Stimulated activated CD8-positive, alpha-beta memory T cell treated with anti-CD3 and anti-CD28 coated beads, Interleukin-12 subunit alpha, Interleukin-12 subunit beta, amount 100 ng/mL, for 1 hour (primary cell): ENCODE data around the gene TTLL12.
"Not testable (repeated sequence)": the region's sequence is repeated elsewhere in the genome, so short reads cannot be mapped to it uniquely, and the experiment has no call there.

Experiments used
- DNase-seq: peaks from one replicate; pipeline ENCODE4 v3.0.0-alpha.2; 2020; ENCODE audit warnings: low read depth

TTLL12 gene

DNA sequence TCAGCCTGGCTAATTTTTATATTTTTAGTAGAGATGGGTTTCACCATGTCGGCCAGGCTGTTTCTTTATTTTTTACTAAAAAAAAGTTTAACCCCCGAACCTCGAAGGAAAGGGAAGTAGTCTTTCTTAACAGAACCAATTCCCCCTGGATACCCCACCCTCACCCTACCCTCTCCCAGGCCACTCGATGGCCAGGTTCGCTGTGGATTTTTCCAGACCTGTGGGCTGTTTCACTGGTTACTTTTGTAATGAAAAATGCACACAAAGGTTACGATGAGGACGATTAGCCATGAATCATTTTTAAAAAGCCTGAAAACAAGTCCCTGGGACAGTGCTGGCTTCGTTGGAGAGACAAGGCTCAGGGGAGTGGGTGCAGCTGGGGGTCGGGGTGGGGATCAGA, 33.0 kb downstream of the TTLL12 start:
- no peak for DNase-seq

DNA sequence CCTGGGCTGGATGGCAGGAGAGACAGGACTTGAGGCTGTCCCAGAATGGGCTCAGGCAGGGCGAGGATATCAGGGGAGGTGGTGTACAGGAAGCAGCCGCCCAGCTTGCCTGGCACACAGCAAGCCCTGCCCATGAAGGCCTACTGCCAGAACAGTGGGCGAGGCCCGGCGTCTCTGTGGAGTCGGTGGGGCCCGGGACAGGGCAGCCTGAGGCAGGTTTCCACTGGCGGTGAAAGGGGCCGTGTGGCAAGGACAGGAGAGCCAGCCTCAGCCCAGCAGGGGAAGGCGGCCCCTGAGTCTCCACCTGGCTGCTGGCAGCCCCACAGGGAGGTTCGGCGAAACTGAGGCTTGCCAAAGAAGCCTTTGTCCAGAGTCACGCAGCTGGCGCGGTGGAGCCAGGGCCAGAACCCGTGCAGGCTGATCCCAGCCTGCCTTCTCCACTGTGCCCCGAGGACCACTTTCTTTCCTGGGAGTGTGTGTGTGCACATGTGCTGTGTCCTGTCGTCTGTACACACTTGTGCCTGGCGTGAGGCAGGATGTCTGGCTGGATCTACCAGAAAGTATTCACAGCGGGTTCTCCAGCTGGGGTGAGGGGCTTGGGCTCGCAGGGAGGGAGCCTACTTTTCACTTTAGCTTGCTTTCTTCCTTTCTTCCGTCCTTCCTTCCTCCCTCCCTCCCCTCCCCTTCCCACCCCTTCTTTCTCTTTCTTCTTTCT, 34.4 kb downstream of the TTLL12 start:
- peak; percentile 35 for DNase-seq

DNA sequence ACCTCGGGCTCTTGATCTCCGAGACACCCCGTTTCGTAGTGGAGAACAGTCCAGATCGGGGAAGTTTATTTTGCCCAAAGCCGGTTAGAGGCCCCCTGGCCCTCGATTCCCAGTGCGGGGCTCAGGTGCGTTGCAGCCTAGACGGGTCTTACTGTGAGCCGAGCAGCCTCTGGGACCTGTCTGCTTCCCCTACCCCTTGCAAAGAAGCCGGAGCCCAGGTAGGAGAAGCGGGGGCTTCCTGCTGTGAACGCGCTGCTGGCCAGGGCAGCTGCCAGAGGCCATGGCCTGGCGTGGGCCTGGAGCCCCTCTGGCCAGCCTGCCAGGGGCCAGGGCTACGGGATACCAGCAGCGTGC, 35.0 kb downstream of the TTLL12 start:
- DNase-seq: no peak

DNA sequence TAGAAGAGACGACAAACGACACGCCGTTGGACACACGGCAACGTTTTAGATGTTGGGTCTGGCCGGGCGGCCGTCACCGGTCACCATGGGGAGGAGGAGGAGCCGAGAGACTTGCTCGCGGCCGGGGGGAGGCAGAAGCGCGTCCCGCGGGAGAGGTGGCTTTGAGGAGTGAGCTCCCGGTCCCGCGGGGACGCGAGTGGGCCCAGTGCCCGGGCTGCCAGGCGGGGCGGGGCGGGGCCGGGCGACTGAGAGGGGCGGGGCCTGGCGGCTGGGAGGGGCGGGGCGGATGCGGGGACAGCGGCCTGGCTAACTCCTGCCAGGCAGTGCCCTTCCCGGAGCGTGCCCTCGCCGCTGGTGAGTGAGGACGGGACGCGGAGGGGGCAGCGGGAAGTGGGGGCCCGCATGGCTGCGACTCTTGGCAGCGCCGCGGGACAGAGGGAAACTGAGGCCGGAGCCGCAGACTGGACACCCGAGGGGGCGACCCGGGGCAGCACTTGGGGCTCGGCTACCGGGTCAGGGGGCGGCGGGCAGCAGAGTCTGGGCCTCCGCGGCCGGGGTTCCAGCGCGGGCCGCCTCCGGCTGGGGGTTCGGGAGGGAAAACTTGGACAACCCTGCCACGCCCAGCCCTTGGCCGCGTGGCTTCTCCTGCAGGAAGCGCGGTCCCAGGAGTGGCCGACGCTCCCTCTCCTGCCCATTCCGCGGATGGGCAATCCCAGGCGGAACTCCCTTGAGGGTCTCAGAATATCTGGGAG, 35.5 kb downstream of the TTLL12 start, which contains the start of gene TSPO:
TSPO (plus strand) TSS at position 309 of the 752 bp plus-strand sequence. CDS start 7,680 bp downstream, outside the sequence.
- peak; percentile 36 for DNase-seq

DNA sequence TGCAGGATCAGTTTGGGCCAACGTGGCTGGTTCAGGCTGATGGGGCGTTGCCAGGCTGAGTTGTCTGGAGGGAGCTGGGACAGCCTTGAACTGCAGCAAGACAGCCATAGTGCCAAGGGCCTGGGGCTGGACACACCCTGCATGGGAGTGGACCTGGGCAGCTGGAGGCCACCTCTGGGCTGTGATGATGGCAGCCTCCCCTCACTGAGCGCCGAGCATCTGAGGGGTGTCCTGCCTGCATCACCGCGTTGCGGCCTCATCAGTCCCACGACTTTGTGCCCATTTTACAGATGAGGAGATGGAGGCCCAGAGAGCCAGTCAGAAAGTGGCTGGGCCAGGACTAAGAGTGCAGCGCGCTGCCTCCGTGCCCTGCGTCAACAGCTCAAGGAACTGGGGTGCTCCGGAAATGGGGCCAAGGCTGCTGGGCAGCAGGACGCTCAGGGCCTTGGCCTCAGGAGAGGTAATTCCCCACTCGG, 36.2 kb downstream of the TTLL12 start:
- no peak for DNase-seq

DNA sequence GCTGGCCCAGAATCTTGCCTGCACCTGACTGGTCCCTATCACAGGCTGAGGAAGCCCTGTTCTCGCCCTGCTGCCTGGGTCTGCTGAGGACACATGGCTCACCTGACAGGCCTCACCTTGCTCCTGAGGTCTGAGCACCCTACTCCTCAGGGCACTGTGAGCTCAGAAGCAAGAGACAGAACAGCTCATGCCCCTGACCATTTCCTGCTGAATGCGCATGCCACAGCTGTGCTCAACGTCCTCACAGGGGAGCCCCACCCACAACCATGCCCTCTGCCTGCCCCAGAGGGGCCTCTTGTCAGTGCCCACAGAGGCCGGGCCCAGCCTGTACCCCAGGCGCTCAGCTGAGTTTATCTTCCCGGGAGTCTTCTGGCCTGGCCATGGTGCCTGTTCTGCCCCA, 38.4 kb downstream of the TTLL12 start:
- no peak for DNase-seq

DNA sequence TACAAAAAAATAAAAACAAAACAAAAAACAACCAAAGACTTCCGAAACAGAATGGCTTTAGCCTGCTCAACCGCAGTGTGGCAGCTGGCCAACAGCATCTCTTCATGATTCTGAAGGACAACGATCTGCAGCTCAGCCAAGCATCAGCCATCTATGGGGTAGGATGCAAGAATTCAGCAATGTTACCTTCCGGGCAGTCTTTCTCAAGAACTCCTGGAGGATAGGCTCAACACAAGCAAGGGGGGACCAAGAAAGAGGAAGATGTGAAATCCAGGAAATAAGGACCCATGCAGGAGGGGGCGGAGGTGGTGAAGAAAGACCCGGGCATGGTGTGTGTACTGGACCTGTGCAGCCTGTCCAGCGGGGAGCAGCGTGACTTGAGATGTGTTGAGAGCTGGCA, 39.1 kb downstream of the TTLL12 start:
- DNase-seq: no peak

DNA sequence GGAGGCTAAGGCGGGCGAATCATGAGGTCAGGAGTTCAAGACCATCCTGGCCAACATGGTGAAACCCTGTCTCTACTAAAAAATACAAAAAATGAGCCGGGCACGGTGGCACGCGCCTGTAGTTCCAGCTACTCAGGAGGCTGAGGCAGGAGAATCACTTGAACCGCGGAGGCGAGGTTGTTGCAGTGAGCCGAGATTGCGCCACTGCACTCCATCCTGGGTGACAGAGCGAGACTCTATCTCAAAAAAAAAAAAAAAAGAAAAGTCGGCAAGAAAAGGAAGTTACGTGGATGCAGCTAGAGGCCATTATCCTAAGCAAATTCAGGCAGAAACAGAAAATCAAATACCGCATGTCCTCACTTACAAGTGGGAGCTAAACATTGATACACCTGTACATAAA, 40.6 kb downstream of the TTLL12 start:
- not testable (repeated sequence) for DNase-seq

DNA sequence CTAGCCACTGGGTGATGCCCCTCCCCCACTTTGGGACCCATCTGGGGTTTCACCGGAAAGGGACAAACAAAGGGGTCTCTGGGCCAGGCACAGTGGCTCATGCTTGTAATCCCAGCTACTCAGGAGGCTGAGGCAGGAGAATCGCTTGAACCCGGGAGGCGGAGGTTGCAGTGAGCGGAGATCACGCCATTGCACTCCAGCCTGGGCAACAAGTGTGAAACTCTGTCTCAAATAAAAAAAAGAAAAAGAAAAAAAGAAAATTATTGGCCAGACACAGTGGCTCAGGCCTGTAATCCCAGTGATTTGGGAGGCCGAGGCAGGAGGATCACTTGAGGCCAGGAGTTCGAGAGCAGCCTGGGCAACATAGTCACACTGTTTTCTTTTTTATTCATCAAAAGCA, 41.6 kb downstream of the TTLL12 start:
- not testable (repeated sequence) for DNase-seq

DNA sequence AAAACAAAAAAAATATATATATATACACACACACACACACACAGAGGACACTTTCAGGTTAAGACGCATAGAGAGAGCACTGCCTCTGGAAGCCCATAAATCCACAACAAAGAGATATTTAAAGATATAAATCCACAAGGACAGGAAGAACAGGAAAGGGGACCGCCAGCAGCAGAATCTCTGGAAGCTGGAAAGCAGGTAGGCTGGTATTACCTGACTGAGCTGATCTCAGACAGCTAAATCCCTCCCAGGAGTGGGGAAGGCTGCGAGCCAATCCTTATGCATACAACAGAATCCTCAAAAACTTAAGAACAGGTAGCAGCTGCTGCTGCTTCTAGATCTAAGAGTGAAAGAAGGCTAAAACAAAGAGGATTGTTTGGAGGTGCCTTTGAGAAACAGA, 42.0 kb downstream of the TTLL12 start:
- no peak for DNase-seq

DNA sequence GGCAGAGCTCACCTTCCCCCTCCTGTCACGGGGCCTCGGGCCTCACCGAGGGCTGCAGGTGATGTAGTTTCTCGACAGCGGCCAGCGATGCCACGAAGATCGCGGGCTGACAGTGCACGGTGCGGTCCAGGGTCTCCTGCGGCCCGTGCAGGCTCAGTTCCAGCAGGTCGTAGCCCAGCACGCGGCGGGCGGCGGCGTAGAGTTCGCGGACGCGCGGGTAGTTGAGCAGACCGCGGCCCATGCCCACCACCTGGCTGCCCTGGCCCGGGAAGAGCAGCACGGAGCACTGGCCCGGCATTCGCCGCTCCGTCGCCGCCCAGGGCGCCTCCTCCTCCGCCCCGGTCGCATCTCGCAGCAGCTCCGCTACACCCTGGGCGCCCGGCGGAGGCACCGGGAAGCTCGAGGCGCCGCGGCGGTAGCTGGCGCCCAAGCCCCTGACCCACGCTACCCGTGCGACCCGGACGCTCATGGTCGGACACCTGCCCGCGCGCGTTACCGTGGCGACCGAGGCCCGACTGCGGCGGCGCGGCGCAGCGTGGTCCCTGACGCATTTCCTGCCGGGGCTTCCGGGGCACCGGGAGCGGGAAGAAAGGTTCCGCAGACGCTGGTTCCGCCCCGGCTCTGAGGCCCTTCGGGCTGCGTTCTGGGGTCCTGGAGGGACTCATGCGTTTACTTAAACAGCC, 43.9 kb downstream of the TTLL12 start, which contains the start of gene MCAT:
MCAT (minus strand) TSS at position 519 of the 683 bp plus-strand sequence; CDS start at position 469, 50 bp downstream.
- DNase-seq: peak; percentile 64

DNA sequence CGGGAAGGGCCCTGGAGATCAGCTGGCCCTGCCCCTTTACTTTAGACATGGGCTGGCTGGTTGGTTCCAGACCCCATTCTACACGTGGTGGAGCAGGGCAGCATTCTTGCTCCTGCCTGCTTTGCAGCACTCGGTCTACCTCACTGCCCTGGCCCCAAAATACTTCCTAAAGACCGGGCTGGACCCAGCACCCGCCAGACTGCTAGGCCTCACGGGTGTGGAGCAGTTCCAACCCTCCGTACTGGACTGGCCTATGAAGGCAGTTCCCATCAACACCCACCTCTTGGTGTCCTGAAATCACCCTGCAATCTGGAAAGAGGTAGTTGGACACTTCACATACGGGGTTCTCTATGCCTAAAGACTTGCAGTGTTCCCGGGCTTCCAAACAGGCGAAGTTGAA, 50.1 kb downstream of the TTLL12 start:
- DNase-seq: no peak

DNA sequence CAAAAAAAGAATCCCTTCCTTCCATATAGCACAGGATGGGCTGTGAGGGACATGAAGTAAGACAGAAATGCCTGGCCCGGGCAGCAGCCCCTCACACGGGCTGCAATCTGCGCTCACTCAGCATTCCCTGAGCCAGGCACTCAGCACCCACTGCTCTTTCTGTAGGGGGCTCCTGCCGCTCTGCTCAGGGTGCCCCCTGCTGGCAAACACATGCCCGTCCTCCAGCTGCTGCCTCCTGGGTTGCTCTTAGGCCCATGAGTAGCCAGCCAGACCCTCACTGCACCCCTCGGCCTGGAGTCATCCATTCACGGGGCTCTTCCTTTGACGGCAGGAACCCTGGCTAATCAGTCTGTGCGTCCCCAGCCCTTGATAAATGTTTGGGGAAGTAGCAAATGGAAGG, 50.7 kb downstream of the TTLL12 start:
- DNase-seq: peak; percentile 16

DNA sequence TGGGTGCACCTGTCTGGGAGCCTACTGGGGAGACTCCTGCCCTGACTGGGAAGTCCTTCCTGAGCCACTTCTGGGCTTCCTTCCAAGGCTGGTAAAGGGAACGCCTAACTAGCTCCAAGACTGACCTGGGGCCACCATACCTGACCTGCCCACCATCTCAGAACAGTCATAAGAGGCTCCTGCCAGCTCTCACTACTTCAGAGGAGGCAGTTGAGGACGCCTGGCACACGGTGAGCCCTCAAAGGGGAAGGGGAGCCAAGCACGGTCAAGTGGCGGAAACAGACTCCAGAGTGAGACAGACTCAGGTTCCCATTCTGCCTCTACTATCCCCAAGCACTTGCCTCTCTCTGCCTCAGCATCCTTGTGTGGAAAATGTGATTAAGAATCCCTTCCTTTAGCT, 51.4 kb downstream of the TTLL12 start:
- no peak for DNase-seq

DNA sequence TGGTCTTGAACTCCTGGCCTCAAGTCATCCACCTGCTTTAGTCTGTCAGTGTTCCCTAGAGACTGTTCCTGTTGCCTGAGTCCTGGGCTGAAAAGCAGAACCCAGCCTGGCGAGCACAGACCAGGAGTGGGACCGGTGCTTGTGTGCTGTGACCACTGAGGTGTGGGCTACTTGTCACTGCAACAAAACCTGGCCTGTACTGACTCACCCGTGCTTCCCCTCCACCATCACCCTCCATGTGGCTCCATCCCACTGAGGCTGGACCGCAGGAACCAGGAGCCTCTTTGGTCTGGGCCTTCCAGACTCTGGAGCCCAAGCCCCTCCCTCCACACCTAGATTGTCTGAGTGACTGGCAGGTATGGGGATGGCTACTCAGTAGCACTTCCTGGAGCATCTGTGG, 52.4 kb downstream of the TTLL12 start:
- DNase-seq: no peak

DNA sequence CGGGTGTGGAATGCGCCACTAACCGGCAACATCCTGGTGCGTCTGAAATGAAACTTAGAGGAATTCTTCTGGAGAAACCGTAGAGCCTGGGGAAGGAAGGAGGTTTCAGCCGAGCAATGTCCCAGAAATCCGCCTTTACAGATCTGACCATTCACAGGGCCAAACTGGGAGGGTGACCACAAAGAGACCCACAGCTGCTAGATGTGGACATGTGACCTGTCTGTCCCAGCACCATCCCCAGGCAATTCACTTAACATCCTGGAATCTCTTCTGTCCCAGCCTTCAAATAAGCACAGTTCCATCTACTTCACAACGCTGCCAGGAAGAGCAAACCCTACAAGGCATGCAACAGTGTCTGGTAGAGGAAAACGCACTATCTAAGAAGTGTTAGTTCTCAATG, 53.5 kb downstream of the TTLL12 start:
- no peak for DNase-seq

DNA sequence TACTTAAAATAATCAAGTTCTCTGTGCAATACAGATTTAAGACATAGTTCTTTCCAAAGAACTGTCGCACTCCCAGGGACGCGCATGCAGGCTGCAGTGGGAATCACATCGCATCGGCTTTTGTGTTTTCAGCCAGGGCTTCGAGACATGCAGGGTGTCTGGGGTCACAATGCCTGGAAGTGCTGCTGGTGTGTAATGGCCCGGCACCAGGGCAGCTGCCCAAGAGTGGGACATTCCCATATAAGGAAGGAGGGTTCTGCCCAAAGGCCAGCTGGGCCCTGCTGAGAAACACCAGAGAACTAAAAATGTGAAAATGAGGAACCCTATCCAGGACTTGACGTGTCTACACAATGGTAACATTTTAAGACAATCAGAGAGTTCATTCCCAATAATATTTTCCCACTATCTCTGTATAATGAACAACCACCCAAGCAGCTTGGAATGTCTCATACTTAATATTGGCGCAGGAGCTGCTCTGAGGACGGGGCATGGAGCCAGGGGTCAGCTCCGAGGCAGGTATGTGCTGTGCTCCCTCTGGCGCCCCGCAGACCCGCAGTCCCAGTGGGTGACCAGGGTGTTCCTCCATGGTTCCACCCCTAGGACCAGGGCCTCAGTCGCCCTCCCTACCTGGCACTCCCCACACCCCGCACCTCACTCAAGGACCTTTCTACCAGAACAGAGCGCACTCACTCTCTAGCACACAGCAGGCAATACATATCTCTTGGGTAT, 55.0 kb downstream of the TTLL12 start:
- DNase-seq: no peak

DNA sequence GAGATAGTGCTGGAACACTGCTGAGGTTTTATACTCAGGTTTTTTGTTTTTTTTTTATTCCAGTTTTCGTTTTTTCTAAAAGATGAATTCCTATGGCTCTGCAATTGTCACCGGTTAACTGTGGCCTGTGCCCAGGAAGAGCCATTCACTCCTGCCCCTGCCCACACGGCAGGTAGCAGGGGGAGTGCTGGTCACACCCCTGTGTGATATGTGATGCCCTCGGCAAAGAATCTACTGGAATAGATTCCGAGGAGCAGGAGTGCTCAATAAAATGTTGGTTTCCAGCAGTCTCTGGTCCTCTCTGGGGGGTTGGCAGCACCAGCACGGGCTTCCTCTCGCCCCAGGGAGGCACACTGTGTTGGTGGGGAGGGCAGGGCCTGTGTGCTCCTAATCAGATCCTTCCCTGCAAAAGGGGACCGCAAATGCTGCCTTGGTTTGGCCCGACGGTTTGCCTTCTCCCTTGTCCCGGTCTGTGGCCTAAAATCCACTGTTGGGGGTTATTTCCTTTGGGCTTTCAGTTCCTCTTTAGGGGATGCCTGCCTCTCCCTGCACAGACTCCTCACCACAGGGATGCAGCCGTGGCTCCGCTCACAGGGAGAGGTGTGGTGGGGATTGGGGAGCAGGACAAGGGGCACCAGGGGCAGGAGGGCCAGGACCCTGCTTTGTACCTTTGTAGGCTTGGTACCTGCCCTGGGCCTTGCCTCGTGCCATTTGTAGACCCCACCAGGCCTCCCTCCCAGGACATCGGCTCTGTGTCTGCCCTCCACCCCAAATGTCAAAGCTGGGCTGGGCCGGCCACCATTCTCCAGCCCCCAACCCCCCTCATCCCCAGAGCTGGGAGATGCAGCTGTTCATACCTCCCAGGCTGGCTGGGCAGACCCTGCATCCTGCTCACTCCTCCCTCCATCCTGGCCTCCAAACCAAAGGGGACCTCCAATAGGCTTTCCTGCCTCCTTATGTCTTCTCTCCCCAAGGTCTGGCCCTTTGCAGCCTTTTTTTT, 57.2 kb downstream of the TTLL12 start:
- DNase-seq: no peak

DNA sequence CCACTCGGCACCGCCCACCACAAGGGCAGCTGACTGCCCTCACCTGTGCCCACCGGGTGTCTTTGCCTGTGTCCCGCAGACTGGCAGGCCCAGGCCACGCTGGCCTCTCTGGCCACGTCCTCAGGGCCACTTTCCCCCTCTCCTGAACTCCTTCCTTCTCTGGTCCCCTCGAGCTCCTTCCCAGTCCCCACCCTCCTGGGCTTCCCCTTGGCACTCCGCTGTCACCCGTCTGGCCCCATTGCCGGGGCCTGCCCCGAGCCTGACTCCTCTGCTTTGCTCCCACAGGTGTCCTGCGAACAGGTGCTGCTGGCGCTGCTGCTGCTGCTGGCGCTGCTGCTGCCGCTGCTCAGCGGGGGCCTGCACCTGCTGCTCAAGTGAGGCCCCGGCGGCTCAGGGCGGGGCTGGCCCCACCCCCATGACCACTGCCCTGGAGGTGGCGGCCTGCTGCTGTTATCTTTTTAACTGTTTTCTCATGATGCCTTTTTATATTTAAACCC, 58.0 kb downstream of the TTLL12 start:
- no peak for DNase-seq

DNA sequence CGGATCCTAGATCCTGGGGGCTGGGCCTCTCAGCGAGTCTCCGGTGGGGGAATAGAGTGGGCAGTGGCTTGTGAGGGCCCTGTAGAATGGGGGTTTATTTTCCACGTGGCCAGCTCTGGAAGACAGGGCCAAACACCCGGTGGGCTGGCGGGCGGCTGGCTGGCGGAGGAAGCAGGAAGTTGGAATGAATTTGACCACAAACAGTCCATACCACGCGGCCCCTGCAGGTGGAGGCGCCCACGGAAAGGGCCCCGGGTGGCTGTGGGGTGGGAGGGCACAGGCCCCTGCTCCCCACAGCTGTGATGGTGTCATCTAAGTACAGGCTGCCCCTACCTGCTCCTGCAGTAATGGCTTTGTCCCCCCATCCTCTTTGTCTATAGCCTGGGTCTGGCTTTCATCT, 58.8 kb downstream of the TTLL12 start:
- no peak for DNase-seq
